Smooth muscle cell of the umbilical artery (primary cell): ENCODE measurements around the gene SLC19A1. TPM values are rescaled to one million over a fixed set of nuclear protein-coding genes. Genes with fewer than 3 reads are reported as not detected.

ENCODE experiments used
- total RNA-seq: library from RNA; depleted of rRNA; stranded (reverse); fragments of >200 nt; gene quantifications from 2 replicates; pipeline ENCODE4 v1.2.3, GENCODE V29; 2014

Gene SLC19A1
- 3.6 and 9.2 TPM in 2 replicates for total RNA-seq

DNA sequence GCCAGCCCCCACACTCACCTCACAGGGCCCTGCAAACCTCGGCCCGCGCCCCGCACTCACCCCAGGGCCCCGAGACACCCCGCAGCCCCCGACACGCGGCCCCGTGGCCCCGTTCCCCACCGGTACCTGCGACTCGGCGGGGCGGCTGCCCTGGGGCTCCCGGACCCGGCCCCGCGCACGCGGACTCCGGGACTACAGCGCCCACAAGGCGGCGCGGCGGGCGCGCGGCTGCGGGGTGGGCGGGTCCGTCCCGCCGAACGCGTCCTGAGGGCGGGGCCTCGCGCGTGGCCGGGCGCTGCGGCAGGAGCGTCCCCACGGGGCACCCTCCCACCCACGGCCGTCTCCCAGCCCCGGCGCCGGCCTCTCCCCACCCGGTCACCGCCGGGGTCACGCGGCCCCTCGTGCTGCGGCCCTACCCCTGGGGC, at the start of gene SLC19A1:
Gene SLC19A1, minus strand, starts transcription at position 199 of the 425 bp plus-strand sequence. CDS start 4,481 bp downstream, outside the sequence.

Other genes with a start within 250 kb of the SLC19A1 start
- 203 and 239 TPM in 2 replicates for gene COL18A1, start 137.3 kb downstream of the SLC19A1 start, total RNA-seq
- 0.05 and 0.30 TPM in 2 replicates for gene PCBP3, start 101.3 kb upstream of the SLC19A1 start, total RNA-seq